ENCODE measurements around the gene GRIN2D. TPM values are rescaled to one million over a fixed set of nuclear protein-coding genes. Genes with fewer than 3 reads are reported as not detected.

The GRIN2D gene
- total RNA-seq, 1 donor from 2014 or later: 0.40 TPM

DNA sequence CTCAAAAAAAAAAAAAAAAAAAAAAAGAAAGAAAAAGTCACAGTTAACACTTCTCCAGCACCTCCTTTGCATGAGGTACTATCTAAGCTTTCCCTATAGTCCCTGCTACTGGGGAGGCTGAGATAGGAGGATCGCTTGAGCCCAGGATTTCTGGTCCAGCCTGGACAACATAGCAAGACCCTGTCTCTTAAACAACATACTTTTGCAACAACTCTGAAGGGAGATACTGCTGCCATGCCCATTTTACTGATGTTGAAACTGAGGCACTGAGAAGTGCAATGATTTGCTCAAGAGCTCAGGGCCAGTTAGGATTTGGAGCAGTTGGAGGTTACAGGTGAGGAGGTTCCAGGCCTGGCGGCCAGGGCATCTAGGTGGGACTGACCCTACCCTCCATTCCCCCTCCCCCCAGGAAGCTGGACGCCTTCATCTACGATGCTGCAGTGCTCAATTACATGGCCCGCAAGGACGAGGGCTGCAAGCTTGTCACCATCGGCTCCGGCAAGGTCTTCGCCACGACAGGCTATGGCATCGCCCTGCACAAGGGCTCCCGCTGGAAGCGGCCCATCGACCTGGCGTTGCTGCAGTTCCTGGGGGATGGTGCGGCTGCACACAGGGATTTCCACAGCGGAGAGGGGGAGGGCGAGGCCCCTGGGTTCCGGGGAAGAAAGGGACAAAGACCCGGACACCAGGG is 48.0 kb downstream of the GRIN2D start:
- no peak for DNase-seq (ENCODE audit: low read depth, low spot score)

DNA sequence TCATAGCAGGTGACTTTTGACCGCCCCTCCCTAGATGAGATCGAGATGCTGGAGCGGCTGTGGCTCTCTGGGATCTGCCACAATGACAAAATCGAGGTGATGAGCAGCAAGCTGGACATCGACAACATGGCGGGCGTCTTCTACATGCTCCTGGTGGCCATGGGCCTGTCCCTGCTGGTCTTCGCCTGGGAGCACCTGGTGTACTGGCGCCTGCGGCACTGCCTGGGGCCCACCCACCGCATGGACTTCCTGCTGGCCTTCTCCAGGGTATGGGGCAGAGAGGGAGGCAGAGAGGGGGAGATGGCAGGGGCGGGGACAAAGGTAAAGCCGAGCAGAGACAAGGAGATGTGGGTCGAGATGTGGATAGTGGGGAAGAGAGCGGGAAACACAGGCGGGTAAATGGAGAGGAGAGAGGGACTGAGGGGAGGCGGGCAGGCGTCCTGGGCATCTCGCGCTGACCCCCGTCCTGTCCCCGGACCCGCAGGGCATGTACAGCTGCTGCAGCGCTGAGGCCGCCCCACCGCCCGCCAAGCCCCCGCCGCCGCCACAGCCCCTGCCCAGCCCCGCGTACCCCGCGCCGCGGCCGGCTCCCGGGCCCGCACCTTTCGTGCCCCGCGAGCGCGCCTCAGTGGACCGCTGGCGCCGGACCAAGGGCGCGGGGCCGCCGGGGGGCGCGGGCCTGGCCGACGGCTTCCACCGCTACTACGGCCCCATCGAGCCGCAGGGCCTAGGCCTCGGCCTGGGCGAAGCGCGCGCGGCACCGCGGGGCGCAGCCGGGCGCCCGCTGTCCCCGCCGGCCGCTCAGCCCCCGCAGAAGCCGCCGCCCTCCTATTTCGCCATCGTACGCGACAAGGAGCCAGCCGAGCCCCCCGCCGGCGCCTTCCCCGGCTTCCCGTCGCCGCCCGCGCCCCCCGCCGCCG is 48.9 kb downstream of the GRIN2D start:
- no peak for DNase-seq (ENCODE audit: low read depth, low spot score)

DNA sequence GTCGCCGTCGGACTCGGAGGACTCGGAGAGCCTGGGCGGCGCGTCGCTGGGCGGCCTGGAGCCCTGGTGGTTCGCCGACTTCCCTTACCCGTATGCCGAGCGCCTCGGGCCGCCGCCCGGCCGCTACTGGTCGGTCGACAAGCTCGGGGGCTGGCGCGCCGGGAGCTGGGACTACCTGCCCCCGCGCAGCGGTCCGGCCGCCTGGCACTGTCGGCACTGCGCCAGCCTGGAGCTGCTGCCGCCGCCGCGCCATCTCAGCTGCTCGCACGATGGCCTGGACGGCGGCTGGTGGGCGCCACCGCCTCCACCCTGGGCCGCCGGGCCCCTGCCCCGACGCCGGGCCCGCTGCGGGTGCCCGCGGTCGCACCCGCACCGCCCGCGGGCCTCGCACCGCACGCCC is 49.8 kb downstream of the GRIN2D start:
- DNase-seq (ENCODE audit: low read depth, low spot score): no peak

Other genes starting within 250 kb of the GRIN2D start
- 50.2 and 57.6 TPM in 2 replicates for gene LIG1, start 223.3 kb upstream of the GRIN2D start, total RNA-seq
- gene ZSWIM9, start 223.0 kb upstream of the GRIN2D start, total RNA-seq: 4.5 and 4.9 TPM in 2 replicates
- 92.5 and 103 TPM in 2 replicates for gene CARD8, start 137.8 kb upstream of the GRIN2D start, total RNA-seq
- 0.66 and 0.81 TPM in 2 replicates for gene ZNF114, start 123.6 kb upstream of the GRIN2D start, total RNA-seq
- 51.2 and 82.6 TPM in 2 replicates for gene EMP3, start 68.1 kb upstream of the GRIN2D start, total RNA-seq
- 1.5 and 2.7 TPM in 2 replicates for gene TMEM143, start 29.7 kb upstream of the GRIN2D start, total RNA-seq
- not detected in 2 replicates for gene SYNGR4, start 29.3 kb upstream of the GRIN2D start, total RNA-seq
- 45.6 and 47.8 TPM in 2 replicates for gene KDELR1, start 2.1 kb upstream of the GRIN2D start, total RNA-seq
- 35.5 and 64.0 TPM in 2 replicates for gene GRWD1, start 52.3 kb downstream of the GRIN2D start, total RNA-seq
- gene KCNJ14, start 61.9 kb downstream of the GRIN2D start, total RNA-seq: 0.20 and 0.39 TPM in 2 replicates
- gene CYTH2, start 75.7 kb downstream of the GRIN2D start, total RNA-seq: 58.2 and 68.4 TPM in 2 replicates
- under 0.01 and 0.04 TPM in 2 replicates for gene LMTK3, start 118.2 kb downstream of the GRIN2D start, total RNA-seq
- gene SULT2B1, start 158.5 kb downstream of the GRIN2D start, total RNA-seq: 0.07 TPM in 1 of 2 replicates, not detected in the other
- gene SPACA4, start 213.1 kb downstream of the GRIN2D start, total RNA-seq: not detected in 2 replicates
- 0.73 and 0.99 TPM in 2 replicates for gene FAM83E, start 221.4 kb downstream of the GRIN2D start, total RNA-seq
- gene RPL18, start 225.5 kb downstream of the GRIN2D start, total RNA-seq: 1,737 and 2,640 TPM in 2 replicates
- gene SPHK2, start 225.8 kb downstream of the GRIN2D start, total RNA-seq: 6.7 and 9.2 TPM in 2 replicates
- gene DBP, start 243.7 kb downstream of the GRIN2D start, total RNA-seq: 0.85 and 2.2 TPM in 2 replicates

Data from pulmonary artery endothelial cell (primary cell).